ENCODE results near the gene TSSC4.

GRCh38 chr11:2406878-2407410 is 6.4 kb downstream of the TSSC4 start:
- TF ChIP-seq REST (IDR thresholded peaks at IDR 0.05; ENCODE audit: low read depth) (no peak), RAD21 (IDR thresholded peaks at IDR 0.05; ENCODE audit: low read depth) (no peak), TCF12 (IDR thresholded peaks at IDR 0.05; ENCODE audit: low read depth) (no peak), EP300 (IDR thresholded peaks at IDR 0.05; ENCODE audit: borderline replicate concordance) (no peak), MAX (IDR thresholded peaks at IDR 0.05) (no peak), CEBPB (IDR thresholded peaks at IDR 0.05) (no peak), YY1 (IDR thresholded peaks at IDR 0.05; ENCODE audit: low read depth) (no peak), TAF1 (IDR thresholded peaks at IDR 0.05; ENCODE audit: low read depth) (no peak), TEAD4 (IDR thresholded peaks at IDR 0.05) (no peak), USF1 (IDR thresholded peaks at IDR 0.05) (no peak), FOXM1 (IDR thresholded peaks at IDR 0.05; ENCODE audit: borderline replicate concordance, low read depth) (no peak), CREB1 (IDR thresholded peaks at IDR 0.05; ENCODE audit: low read depth) (no peak), NFIC (IDR thresholded peaks at IDR 0.05) (no peak)
